CD14-positive monocyte (primary cell): ENCODE measurements around the gene SLC26A11. TPM values are rescaled to one million over a fixed set of nuclear protein-coding genes. Genes with fewer than 3 reads are reported as not detected.

Experiments
- DNase-seq, 3 donors: peaks; one replicate each; pipeline ENCODE4 v3.0.0-alpha.2; 2011 to 2022
- H2AFZ ChIP-seq: 2 replicates; pipeline ENCODE4 v1.6.0; 2012; ENCODE audit warnings: mild to moderate bottlenecking, low read depth, low read length, inconsistent platforms; ENCODE audit not compliant: insufficient read depth, poor library complexity, severe bottlenecking
- H3K27ac ChIP-seq, 2 donors: 1 replicate in 1 of 2; 2 replicates in 1 of 2; pipeline ENCODE4 v1.5.1; 2012 to 2013; ENCODE audit warnings: low read length in 2 of 2, control low read depth in 1 of 2, inconsistent platforms in 1 of 2, low read depth in 1 of 2, mild to moderate bottlenecking in 1 of 2
- H3K27me3 ChIP-seq, 2 donors: one replicate each; pipeline versions ENCODE4 v1.6.0 to v1.6.1; 2011 to 2013; ENCODE audit warnings: low read length in 2 of 2; ENCODE audit not compliant: control insufficient read depth in 2 of 2, insufficient read depth in 2 of 2
- H3K36me3 ChIP-seq, 2 donors: replicated peaks in 1 of 2; 1 replicate in 1 of 2; 2 replicates in 1 of 2; pipeline versions ENCODE4 v1.5.1 to v1.6.1; 2012 to 2013; ENCODE audit warnings: low read length in 2 of 2, control low read depth in 1 of 2, inconsistent platforms in 1 of 2, mild to moderate bottlenecking in 1 of 2; ENCODE audit not compliant: insufficient read depth in 2 of 2, control insufficient read depth in 1 of 2
- H3K4me1 ChIP-seq, 2 donors: 1 replicate in 1 of 2; 2 replicates in 1 of 2; pipeline versions ENCODE4 v1.5.1 to v1.6.1; 2012 to 2013; ENCODE audit warnings: low read length in 2 of 2, control low read depth in 1 of 2, inconsistent platforms in 1 of 2, mild to moderate bottlenecking in 1 of 2, moderate library complexity in 1 of 2; ENCODE audit not compliant: insufficient read depth in 2 of 2, control insufficient read depth in 1 of 2
- H3K4me2 ChIP-seq: replicated peaks from 2 replicates; pipeline ENCODE3; 2012; ENCODE audit warnings: low read length, moderate library complexity, mild to moderate bottlenecking; ENCODE audit not compliant: poor library complexity, severe bottlenecking; ENCODE audit errors: extremely low read depth
- H3K4me3 ChIP-seq, 3 experiments: fragments of 200-600 bp in 1 of 3; sonication (generic) in 1 of 3; replicated peaks in 1 of 3; 1 replicate in 2 of 3; 2 replicates in 1 of 3; pipeline ENCODE4 v1.5.1; 2011 to 2013; ENCODE audit warnings: low read length in 3 of 3, mild to moderate bottlenecking in 3 of 3, control low read depth in 2 of 3, low read depth in 2 of 3, inconsistent platforms in 1 of 3, moderate library complexity in 1 of 3
- H3K79me2 ChIP-seq: 2 replicates; pipeline ENCODE4 v1.6.0; 2012; ENCODE audit warnings: mild to moderate bottlenecking, control low read depth, inconsistent platforms, low read length, moderate library complexity; ENCODE audit not compliant: insufficient read depth
- H3K9ac ChIP-seq: 2 replicates; pipeline ENCODE4 v1.6.0; 2017; ENCODE audit warnings: low read length, mild to moderate bottlenecking; ENCODE audit not compliant: insufficient read depth, poor library complexity, severe bottlenecking
- H3K9me3 ChIP-seq, 2 donors: replicated peaks in 1 of 2; 1 replicate in 1 of 2; 2 replicates in 1 of 2; pipeline versions ENCODE4 v1.5.1 to v1.6.1; 2012 to 2013; ENCODE audit warnings: low read length in 2 of 2, control low read depth in 1 of 2; ENCODE audit not compliant: control insufficient read depth in 1 of 2, insufficient read depth in 1 of 2
- H4K20me1 ChIP-seq: 2 replicates; pipeline ENCODE4 v1.6.0; 2012; ENCODE audit warnings: mild to moderate bottlenecking, low read length, control low read depth, moderate library complexity; ENCODE audit not compliant: insufficient read depth
- H3K27ac Mint-ChIP-seq, 7 donors: one replicate each; pipeline ENCODE4 v1.8.0; 2020; ENCODE audit warnings: mild to moderate bottlenecking in 7 of 7, mixed read lengths in 7 of 7, moderate library complexity in 6 of 7, inconsistent platforms in 2 of 7
- H3K27me3 Mint-ChIP-seq, 3 donors: one replicate each; pipeline ENCODE4 v1.8.0; 2021 to 2022; ENCODE audit warnings: low read depth in 3 of 3, mild to moderate bottlenecking in 3 of 3, mixed read lengths in 3 of 3, moderate library complexity in 3 of 3, inconsistent platforms in 1 of 3
- H3K36me3 Mint-ChIP-seq, 2 donors: one replicate each; pipeline ENCODE4 v1.8.0; 2020; ENCODE audit warnings: mixed read lengths in 2 of 2, inconsistent platforms in 1 of 2, mild to moderate bottlenecking in 1 of 2
- H3K4me1 Mint-ChIP-seq: one replicate; pipeline ENCODE4 v1.8.0; 2020; ENCODE audit warnings: mild to moderate bottlenecking, mixed read lengths
- H3K4me3 Mint-ChIP-seq, 2 donors: one replicate each; pipeline ENCODE4 v1.8.0; 2020; ENCODE audit warnings: mild to moderate bottlenecking in 2 of 2, mixed read lengths in 2 of 2, moderate library complexity in 1 of 2
- H3K9me3 Mint-ChIP-seq, 7 donors: one replicate each; pipeline ENCODE4 v1.8.0; 2020 to 2022; ENCODE audit warnings: mixed read lengths in 7 of 7, mild to moderate bottlenecking in 6 of 7, moderate library complexity in 6 of 7, inconsistent platforms in 2 of 7
- CTCF ChIP-seq: fragments of 200-600 bp; IDR thresholded peaks from one replicate; pipeline ENCODE4 v1.8.0; 2022; ENCODE audit warnings: antibody characterized with exemption, mild to moderate bottlenecking
- WGBS: methylation state at CpG from one replicate; pipeline ENCODE4 v1.1.5; 2013; ENCODE audit warnings: missing lambda C conversion rate; ENCODE audit not compliant: insufficient coverage; 5-methylcytosine and 5-hydroxymethylcytosine counted together
- intact Hi-C, 2 donors: fragments of 100-400 bp; cut with micrococcal nuclease; formaldehyde crosslinking; loops; one replicate each; pipeline versions ENCODE4 v1.15.0 to v1.15.1; 2023
- polyA minus RNA-seq: library from RNA; depleted of rRNA, polyadenylated mRNA; stranded (reverse); fragments of >200 nt; gene quantifications from 2 replicates; pipeline ENCODE4 v1.2.3, GENCODE V29; 2012
- polyA plus RNA-seq, 3 donors: library from polyadenylated mRNA; depleted of rRNA in 1 of 3; unstranded in 2 of 3; stranded (reverse) in 1 of 3; fragments of 300-500 nt in 2 of 3; fragments of >200 nt in 1 of 3; fragmentation: Illumina TruSeq in 2 of 3; gene quantifications; 1 replicate in 2 of 3; 2 replicates in 1 of 3; pipeline ENCODE4 v1.2.3, GENCODE V29; 2012 to 2021
- total RNA-seq, 12 experiments: library from RNA in 1 of 12; stranded (reverse) in 1 of 12; fragments of 120-200 nt in 1 of 12; gene quantifications; one replicate each; pipeline ENCODE4 v1.2.4 and lab custom pipeline; 2013 to 2026; ENCODE audit warnings: mixed read lengths in 6 of 12, inconsistent platforms in 1 of 12

SLC26A11 gene
- total RNA-seq (2013), result 14.1 TPM
- 10 to 100 TPM in 1 of 3 donors, 1 to 10 TPM in 2; 1.8 to 29.7 (median 2.6) TPM for polyA plus RNA-seq
- polyA minus RNA-seq, result 17.9 and 24.7 TPM in 2 replicates
- total RNA-seq (lab: John Stamatoyannopoulos, UW), result 16.0 to 109 (median 42.9) reads per million in 11 experiments

DNA sequence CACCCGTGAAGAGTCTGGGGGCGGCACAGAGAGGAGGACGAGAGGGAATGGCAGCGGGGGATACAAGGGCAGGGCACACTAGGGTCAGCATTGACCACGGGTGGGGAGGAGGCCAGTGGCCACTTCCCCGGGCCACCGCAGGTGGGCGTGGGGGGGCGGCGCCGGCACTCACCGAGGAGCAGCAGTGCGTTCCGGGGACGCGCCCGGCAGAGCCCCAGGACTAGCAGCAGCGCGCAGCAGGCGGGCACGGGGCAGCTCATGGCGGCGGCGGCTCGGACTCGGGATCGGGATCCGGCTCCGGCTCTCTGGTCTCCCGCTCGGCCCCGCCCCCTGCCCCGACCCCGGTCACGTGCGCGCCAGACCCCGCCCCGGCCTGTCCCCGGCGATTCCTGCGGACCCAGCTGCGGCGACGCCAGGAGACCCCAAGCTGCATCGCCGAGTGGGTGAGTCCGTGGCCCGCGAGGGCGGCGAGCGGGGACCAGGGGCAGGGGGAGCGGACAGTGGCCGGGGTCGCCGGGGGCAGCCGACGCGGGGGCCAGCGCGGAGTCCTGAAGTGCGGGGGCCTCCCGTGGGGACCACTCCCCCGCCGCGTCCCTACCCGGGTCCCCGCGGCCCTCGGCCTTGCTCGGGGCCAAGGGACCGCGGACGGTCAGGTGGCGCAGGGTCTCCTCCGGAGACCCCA, at the start of gene SLC26A11, which contains the start of gene SGSH:
Gene SLC26A11, plus strand, starts transcription at position 374 of the 682 bp plus-strand sequence. CDS start 1,134 bp downstream, outside the sequence.
Gene SGSH, minus strand, starts transcription at position 280 of the 682 bp plus-strand sequence. Its CDS starts 20 bp downstream, at position 260.
- peaks cover 3 to 25% of the 10 kb centered on the region in 2 donors for H3K27me3 ChIP-seq
- H3K4me3 Mint-ChIP-seq, result peak within 1 kb of the TSS; percentile 91 to 93
- H3K4me2 ChIP-seq, result peak within 1 kb of the TSS; percentile 92
- intact Hi-C loops, result loop anchor here (2.0 to 5.0 kb wide), 2 partner anchors 13 to 42 kb away; partner anchors contain the start of gene RNF213 (in 2 of the 2)
- H3K27ac ChIP-seq, result peak within 1 kb of the TSS; percentile 99
- peaks cover 47 to 51% of the 10 kb centered on the region in 2 donors for H3K36me3 Mint-ChIP-seq
- H3K4me1 ChIP-seq, result peaks cover 19 to 34% of the 10 kb centered on the region in 2 donors
- WGBS, result 2% methylated on average over 77 of the region's 77 CpGs
- no peaks in the 10 kb centered on the region for H3K9me3 ChIP-seq
- peaks cover 28% of the 10 kb centered on the region for H3K79me2 ChIP-seq
- peaks cover 37% of the 10 kb centered on the region for H4K20me1 ChIP-seq
- H3K9ac ChIP-seq, result peak within 1 kb of the TSS; percentile 100
- H3K27me3 Mint-ChIP-seq, result peaks cover 34 to 69% (median 46%) of the 10 kb centered on the region in 3 donors
- H3K4me3 ChIP-seq, result peak within 1 kb of the TSS; percentile 58 to 95 (median 86)
- peaks cover 0 to 11% (median 2%) of the 10 kb centered on the region in 7 donors for H3K9me3 Mint-ChIP-seq
- H3K27ac Mint-ChIP-seq, result peak within 1 kb of the TSS; percentile 93 to 99 (median 97)
- H3K4me1 Mint-ChIP-seq, result peaks cover 29% of the 10 kb centered on the region
- DNase-seq, result peak; percentile 54 to 65 (median 62)
- peaks cover 29 to 34% of the 10 kb centered on the region in 2 donors for H3K36me3 ChIP-seq
- peak within 1 kb of the TSS; percentile 70 for H2AFZ ChIP-seq
- no peak for TF ChIP-seq CTCF

DNA sequence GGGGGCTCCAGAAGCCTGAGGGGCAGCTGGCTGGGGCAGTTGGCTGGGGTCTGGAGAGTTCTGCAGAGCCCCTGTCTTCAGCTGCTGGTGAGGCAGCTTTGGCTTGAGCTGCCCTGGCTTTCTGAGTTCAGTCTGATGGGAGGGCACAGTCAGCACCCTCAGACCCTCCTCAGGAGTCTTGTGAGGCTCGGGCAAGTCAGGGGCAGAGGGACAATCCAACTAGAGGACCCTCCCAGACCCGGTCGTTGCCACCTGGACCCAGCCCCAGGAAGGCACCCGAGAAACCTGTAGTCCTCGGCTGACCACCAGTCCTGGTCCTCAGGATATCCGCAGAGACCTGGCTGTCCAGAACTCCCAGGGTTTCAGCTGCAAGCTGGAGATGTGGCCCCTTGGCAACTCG, 48.5 kb upstream of the SLC26A11 start:
- no peaks in the 10 kb centered on the region for H4K20me1 ChIP-seq
- H3K9me3 ChIP-seq, result no peaks in the 10 kb centered on the region
- no peak overlapping the region for H3K4me2 ChIP-seq
- intact Hi-C loops, result no loop called here
- DNase-seq, result no peak
- no peak overlapping the region for H3K9ac ChIP-seq
- Mint-ChIP-seq H3K27ac (no peak overlapping the region), H3K9me3 (peaks cover 0 to 8% (median 0%) of the 10 kb centered on the region in 7 donors), H3K4me1 (peaks cover 2% of the 10 kb centered on the region), H3K27me3 (peaks cover 2 to 17% (median 4%) of the 10 kb centered on the region in 3 donors), H3K4me3 (no peak overlapping the region), H3K36me3 (no peaks in the 10 kb centered on the region)
- WGBS, result 82% methylated on average over 7 of the region's 7 CpGs
- no peak overlapping the region for H3K4me3 ChIP-seq
- H2AFZ ChIP-seq, result no peak overlapping the region
- no peaks in the 10 kb centered on the region for H3K27me3 ChIP-seq
- H3K27ac ChIP-seq, result no peak overlapping the region
- TF ChIP-seq CTCF, result no peak
- no peaks in the 10 kb centered on the region for H3K79me2 ChIP-seq
- H3K4me1 ChIP-seq, result no peaks in the 10 kb centered on the region
- H3K36me3 ChIP-seq, result no peaks in the 10 kb centered on the region
